ENCODE measurements around the gene PCDHA12. TPM values are rescaled to one million over a fixed set of nuclear protein-coding genes. Genes with fewer than 3 reads are reported as not detected.
"Not testable (repeated sequence)": the region's sequence is repeated elsewhere in the genome, so short reads cannot be mapped to it uniquely, and the experiment has no call there.

The PCDHA12 gene
- total RNA-seq, 4 donors from 2014 or later = 0.66 to 4.8 (median 2.5) TPM

DNA sequence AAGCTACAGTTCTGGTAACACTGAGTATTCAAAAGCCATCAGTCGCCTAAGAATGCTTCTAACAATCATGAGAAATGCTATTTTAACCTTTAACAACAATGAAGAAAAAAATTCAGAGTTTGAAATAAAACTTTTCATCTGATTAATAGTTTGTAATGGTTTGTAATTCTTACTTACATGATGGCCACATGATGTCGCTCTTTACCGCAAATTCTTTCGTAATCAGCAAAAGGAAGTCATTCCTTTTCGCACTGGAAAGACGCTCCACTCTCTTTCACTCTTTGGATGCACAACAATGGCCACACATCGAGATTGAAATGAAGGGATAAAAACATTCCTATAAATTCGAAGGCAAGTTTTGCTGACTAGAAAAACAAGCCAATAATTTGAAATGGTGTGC lies 41.1 kb upstream of the PCDHA12 start, which contains the start of gene PCDHA7:
PCDHA7 (plus strand) TSS at position 277 of the 400 bp plus-strand sequence; CDS start at position 392, 115 bp downstream.
- peaks cover 0 to 71% (median 7%) of the 10 kb centered on the region in 4 donors for H3K27me3 ChIP-seq
- 12% methylated on average over 8 of the region's 8 CpGs for WGBS
- no peaks in the 10 kb centered on the region for H3K36me3 ChIP-seq
- H3K9me3 ChIP-seq = peaks cover 0 to 49% (median 42%) of the 10 kb centered on the region in 4 donors
- peak within 1 kb of the TSS; percentile 11 to 36 (median 22) for H3K4me3 ChIP-seq
- intact Hi-C loops (cut with DNase I) = no loop called here
- H3K4me1 ChIP-seq = no peaks in the 10 kb centered on the region
- no peak for DNase-seq (ENCODE audit: extremely low spot score)
- TF ChIP-seq, protein P1, sequence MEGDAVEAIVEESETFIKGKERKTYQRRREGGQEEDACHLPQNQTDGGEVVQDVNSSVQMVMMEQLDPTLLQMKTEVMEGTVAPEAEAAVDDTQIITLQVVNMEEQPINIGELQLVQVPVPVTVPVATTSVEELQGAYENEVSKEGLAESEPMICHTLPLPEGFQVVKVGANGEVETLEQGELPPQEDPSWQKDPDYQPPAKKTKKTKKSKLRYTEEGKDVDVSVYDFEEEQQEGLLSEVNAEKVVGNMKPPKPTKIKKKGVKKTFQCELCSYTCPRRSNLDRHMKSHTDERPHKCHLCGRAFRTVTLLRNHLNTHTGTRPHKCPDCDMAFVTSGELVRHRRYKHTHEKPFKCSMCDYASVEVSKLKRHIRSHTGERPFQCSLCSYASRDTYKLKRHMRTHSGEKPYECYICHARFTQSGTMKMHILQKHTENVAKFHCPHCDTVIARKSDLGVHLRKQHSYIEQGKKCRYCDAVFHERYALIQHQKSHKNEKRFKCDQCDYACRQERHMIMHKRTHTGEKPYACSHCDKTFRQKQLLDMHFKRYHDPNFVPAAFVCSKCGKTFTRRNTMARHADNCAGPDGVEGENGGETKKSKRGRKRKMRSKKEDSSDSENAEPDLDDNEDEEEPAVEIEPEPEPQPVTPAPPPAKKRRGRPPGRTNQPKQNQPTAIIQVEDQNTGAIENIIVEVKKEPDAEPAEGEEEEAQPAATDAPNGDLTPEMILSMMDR (IDR thresholded peaks at IDR 0.05) = no peak
- no peak for TF ChIP-seq POLR2AphosphoS5 (IDR thresholded peaks at IDR 0.05)
- H3K27ac ChIP-seq (replicated peaks in 1 of 4) = no peak within 1 kb of the TSS

DNA sequence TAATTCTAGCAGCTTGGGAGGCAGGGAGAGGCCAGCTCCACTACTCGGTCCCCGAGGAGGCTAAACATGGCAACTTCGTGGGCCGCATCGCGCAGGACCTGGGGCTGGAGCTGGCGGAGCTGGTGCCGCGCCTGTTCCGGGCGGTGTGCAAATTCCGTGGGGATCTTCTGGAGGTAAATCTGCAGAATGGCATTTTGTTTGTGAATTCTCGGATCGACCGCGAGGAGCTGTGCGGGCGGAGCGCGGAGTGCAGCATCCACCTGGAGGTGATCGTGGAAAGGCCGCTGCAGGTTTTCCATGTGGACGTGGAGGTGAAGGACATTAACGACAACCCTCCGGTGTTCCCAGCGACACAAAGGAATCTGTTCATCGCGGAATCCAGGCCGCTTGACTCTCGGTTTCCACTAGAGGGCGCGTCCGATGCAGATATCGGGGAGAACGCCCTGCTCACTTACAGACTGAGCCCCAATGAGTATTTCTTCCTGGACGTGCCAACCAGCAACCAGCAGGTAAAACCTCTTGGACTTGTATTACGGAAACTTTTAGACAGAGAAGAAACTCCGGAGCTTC lies 40.6 kb upstream of the PCDHA12 start:
- intact Hi-C loops (cut with DNase I); H3K27ac ChIP-seq (replicated peaks in 1 of 4); H3K36me3 ChIP-seq; DNase-seq (ENCODE audit: extremely low spot score); H3K4me1 ChIP-seq: not testable (repeated sequence)
- 28% methylated on average over 25 of the region's 38 CpGs for WGBS
- Histone ChIP-seq H3K4me3 (peak overlapping the region; percentile 11 to 36 (median 22)), H3K9me3 (peaks cover 0 to 43% (median 38%) of the 10 kb centered on the region in 4 donors), H3K27me3 (peaks cover 0 to 71% (median 7%) of the 10 kb centered on the region in 4 donors)

DNA sequence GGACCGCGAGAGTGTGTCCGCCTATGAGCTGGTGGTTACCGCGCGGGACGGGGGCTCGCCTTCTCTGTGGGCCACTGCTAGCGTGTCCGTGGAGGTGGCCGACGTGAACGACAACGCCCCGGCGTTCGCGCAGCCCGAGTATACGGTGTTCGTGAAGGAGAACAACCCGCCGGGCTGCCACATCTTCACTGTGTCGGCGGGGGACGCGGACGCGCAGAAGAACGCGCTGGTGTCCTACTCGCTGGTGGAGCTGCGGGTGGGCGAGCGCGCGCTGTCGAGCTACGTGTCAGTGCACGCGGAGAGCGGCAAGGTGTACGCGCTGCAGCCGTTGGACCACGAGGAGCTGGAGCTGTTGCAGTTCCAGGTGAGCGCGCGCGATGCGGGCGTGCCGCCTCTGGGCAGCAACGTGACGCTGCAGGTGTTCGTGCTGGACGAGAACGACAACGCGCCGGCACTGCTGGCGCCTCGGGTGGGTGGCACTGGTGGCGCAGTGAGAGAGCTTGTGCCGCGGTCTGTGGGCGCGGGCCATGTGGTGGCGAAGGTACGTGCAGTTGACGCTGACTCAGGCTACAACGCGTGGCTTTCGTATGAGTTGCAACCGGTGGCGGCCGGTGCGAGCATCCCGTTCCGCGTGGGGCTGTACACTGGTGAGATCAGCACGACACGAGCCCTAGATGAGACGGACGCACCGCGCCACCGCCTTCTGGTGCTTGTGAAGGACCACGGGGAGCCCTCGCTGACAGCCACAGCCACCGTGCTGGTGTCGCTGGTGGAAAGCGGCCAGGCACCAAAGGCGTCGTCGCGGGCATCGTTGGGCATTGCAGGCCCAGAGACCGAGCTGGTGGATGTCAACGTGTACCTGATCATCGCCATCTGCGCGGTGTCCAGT lies 39.2 kb upstream of the PCDHA12 start:
- Histone ChIP-seq H3K36me3 (no peaks in the 10 kb centered on the region), H3K27me3 (peaks cover 0 to 72% (median 6%) of the 10 kb centered on the region in 4 donors), H3K4me3 (no peak overlapping the region), H3K4me1 (no peaks in the 10 kb centered on the region), H3K9me3 (peaks cover 0 to 35% (median 33%) of the 10 kb centered on the region in 4 donors), H3K27ac (replicated peaks in 1 of 4) (no peak overlapping the region)
- intact Hi-C loops (cut with DNase I) = no loop called here
- no peak for TF ChIP-seq POLR2A (IDR thresholded peaks at IDR 0.05; ENCODE audit: low read depth)
- no peak for TF ChIP-seq POLR2AphosphoS5 (IDR thresholded peaks at IDR 0.05)
- TF ChIP-seq, protein P1 (IDR thresholded peaks at IDR 0.05) = no peak
- TF ChIP-seq EP300 (IDR thresholded peaks at IDR 0.05) = no peak
- WGBS = 52% methylated on average over 44 of the region's 103 CpGs
- DNase-seq (ENCODE audit: extremely low spot score) = peak; percentile 47

DNA sequence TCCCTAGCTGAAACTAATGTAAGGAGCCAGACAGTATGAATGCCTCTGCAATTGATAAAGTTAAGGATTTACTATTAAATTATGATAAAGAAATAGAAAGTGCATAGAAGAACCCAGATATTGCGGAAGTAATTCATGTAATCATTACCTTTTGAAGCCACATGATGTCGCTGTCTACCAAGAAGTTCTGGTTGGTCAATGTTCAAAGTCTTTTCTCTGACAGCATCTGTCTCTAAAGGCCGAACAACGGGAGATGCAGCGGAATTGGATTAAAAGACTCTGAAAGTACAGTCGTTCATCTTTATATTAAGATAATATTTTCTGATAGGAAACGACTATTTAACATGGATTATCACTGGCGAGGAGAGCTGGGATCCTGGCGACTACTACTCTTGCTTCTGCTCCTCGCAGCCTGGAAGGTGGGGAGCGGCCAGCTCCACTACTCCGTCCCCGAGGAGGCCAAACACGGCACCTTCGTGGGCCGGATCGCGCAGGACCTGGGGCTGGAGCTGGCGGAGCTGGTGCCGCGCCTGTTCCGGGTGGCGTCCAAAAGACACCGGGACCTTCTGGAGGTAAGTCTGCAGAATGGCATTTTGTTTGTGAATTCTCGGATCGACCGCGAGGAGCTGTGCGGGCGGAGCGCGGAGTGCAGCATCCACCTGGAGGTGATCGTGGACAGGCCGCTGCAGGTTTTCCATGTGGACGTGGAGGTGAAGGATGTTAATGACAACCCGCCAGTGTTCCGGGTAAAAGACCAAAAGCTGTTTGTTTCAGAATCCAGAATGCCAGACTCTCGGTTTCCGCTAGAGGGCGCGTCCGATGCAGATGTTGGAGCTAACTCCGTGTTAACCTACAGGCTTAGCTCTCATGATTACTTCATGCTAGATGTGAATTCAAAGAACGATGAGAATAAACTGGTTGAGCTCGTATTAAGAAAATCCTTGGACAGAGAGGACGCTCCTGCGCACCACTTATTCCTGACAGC lies 33.8 kb upstream of the PCDHA12 start, which contains the start of gene PCDHA8:
PCDHA8 (plus strand) TSS at position 210 of the 985 bp plus-strand sequence; CDS start at position 345, 135 bp downstream.
- Histone ChIP-seq H3K9me3 (peaks cover 0 to 40% (median 33%) of the 10 kb centered on the region in 4 donors), H3K4me3 (no peak within 1 kb of the TSS), H3K36me3 (no peaks in the 10 kb centered on the region), H3K27me3 (peaks cover 0 to 64% (median 4%) of the 10 kb centered on the region in 4 donors), H3K27ac (replicated peaks in 1 of 4) (no peak within 1 kb of the TSS), H3K4me1 (no peaks in the 10 kb centered on the region)
- WGBS = 20% methylated on average over 38 of the region's 47 CpGs
- intact Hi-C loops (cut with DNase I) = no loop called here
- DNase-seq (ENCODE audit: extremely low spot score) = peak; percentile 53
- TF ChIP-seq EP300 (IDR thresholded peaks at IDR 0.05) (no peak), POLR2AphosphoS5 (IDR thresholded peaks at IDR 0.05) (no peak), POLR2A (IDR thresholded peaks at IDR 0.05; ENCODE audit: low read depth) (no peak)
- TF ChIP-seq, protein P1 (IDR thresholded peaks at IDR 0.05) = no peak
